Nephron progenitor cell (in vitro differentiated cells): ENCODE data around the gene IL17RC.
A peak's percentile ranks its signal among the peaks of the same experiment; 100 is the strongest.

Experiments
- DNase-seq: peaks from one replicate; pipeline ENCODE4 v3.0.0; 2021
- H3K27ac Mint-ChIP-seq: 2 replicates; pipeline ENCODE4 v1.8.0; 2021; ENCODE audit warnings: mild to moderate bottlenecking, moderate library complexity, mixed read lengths
- H3K27me3 Mint-ChIP-seq: 2 replicates; pipeline ENCODE4 v1.8.0; 2021; ENCODE audit warnings: mild to moderate bottlenecking, low read depth, mixed read lengths; ENCODE audit not compliant: poor library complexity
- H3K36me3 Mint-ChIP-seq: 2 replicates; pipeline ENCODE4 v1.8.0; 2021; ENCODE audit warnings: low read depth, mixed read lengths
- H3K4me1 Mint-ChIP-seq: 2 replicates; pipeline ENCODE4 v1.8.0; 2021; ENCODE audit warnings: mixed read lengths
- H3K4me3 Mint-ChIP-seq: 2 replicates; pipeline ENCODE4 v1.8.0; 2021; ENCODE audit warnings: mild to moderate bottlenecking, moderate library complexity, mixed read lengths
- H3K9me3 Mint-ChIP-seq: 2 replicates; pipeline ENCODE4 v1.8.0; 2021; ENCODE audit warnings: mild to moderate bottlenecking, moderate library complexity, mixed read lengths
- TF ChIP-seq, protein P1 (sequence below): fragments of 200-600 bp; sonication (generic); IDR thresholded peaks from 2 replicates; pipeline ENCODE4 v1.5.0; 2021; ENCODE audit warnings: antibody characterized with exemption

IL17RC gene

DNA sequence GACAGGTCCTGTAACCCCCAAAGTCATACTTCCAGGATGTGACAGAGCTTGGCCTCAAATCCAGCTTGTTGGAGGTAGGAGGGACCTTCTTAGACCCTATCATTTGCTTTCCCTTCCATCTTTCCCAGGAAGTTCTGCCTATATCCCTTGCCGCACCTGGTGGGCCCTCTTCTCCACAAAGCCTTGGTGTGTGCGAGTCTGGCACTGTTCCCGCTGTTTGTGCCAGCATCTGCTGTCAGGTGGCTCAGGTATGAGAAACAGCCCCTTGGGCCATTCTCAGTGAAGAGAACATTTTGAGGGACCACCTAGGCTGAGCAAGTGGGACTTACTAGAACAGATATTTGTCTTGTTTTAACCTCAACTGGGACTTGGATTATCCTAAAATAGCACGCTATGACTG, 13.0 kb upstream of the IL17RC start:
- TF ChIP-seq, protein P1, sequence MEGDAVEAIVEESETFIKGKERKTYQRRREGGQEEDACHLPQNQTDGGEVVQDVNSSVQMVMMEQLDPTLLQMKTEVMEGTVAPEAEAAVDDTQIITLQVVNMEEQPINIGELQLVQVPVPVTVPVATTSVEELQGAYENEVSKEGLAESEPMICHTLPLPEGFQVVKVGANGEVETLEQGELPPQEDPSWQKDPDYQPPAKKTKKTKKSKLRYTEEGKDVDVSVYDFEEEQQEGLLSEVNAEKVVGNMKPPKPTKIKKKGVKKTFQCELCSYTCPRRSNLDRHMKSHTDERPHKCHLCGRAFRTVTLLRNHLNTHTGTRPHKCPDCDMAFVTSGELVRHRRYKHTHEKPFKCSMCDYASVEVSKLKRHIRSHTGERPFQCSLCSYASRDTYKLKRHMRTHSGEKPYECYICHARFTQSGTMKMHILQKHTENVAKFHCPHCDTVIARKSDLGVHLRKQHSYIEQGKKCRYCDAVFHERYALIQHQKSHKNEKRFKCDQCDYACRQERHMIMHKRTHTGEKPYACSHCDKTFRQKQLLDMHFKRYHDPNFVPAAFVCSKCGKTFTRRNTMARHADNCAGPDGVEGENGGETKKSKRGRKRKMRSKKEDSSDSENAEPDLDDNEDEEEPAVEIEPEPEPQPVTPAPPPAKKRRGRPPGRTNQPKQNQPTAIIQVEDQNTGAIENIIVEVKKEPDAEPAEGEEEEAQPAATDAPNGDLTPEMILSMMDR: no peak
- Mint-ChIP-seq H3K4me3 (no peak overlapping the region), H3K27me3 (peaks cover 3% of the 10 kb centered on the region)

DNA sequence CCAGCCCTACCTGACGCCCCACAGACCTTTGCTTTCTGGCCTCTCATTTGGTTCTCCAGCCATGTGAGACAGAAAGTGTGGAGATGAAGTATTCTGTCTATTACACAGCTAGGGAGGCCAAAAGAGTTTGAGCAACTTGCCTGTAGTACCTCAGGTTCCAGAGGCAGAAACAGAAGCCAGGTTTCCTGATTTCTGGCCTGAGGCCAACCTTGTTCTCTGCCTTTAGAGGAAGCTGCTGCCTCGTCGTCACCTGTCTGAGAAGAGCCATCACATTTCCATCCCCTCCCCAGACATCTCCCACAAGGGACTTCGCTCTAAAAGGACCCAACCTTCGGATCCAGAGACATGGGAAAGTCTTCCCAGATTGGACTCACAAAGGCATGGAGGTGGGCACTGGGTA, 10.4 kb upstream of the IL17RC start:
- Mint-ChIP-seq H3K27me3 (no peaks in the 10 kb centered on the region), H3K36me3 (no peaks in the 10 kb centered on the region), H3K4me3 (no peak overlapping the region), H3K9me3 (no peaks in the 10 kb centered on the region), H3K4me1 (peaks cover 12% of the 10 kb centered on the region), H3K27ac (no peak overlapping the region)
- no peak for DNase-seq
- TF ChIP-seq, protein P1: no peak

More for the DNA sequence above, 13.0 kb upstream of the IL17RC start:
- Mint-ChIP-seq H3K4me1 (no peaks in the 10 kb centered on the region), H3K27ac (peak overlapping the region; percentile 36), H3K9me3 (no peaks in the 10 kb centered on the region), H3K36me3 (no peaks in the 10 kb centered on the region)
- DNase-seq: no peak

DNA sequence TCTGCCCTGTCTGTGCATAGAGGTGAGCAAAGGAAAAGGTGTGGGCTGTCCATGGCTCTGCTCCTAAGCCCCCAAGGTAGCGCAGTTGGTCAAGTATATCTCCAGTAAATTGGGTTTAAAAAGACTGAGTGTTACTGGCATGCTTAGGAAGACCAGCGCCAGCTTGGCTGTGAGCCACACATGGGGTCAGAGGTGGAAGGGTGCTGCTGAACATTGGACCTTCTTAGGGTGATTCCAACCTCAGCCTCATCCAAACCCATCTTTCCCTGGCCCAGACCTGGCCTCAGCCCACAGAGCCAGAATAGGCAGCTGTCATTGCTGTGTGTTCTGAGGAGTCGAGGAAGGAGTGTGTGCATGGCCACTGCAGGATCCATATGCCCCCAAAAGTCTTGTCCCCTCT, 8.6 kb upstream of the IL17RC start:
- H3K9me3 Mint-ChIP-seq: no peaks in the 10 kb centered on the region
- no peaks in the 10 kb centered on the region for H3K36me3 Mint-ChIP-seq
- H3K4me1 Mint-ChIP-seq: peaks cover 20% of the 10 kb centered on the region
- no peak for DNase-seq
- no peak overlapping the region for H3K27ac Mint-ChIP-seq
- H3K4me3 Mint-ChIP-seq: no peak overlapping the region
- TF ChIP-seq, protein P1: no peak
- no peaks in the 10 kb centered on the region for H3K27me3 Mint-ChIP-seq

DNA sequence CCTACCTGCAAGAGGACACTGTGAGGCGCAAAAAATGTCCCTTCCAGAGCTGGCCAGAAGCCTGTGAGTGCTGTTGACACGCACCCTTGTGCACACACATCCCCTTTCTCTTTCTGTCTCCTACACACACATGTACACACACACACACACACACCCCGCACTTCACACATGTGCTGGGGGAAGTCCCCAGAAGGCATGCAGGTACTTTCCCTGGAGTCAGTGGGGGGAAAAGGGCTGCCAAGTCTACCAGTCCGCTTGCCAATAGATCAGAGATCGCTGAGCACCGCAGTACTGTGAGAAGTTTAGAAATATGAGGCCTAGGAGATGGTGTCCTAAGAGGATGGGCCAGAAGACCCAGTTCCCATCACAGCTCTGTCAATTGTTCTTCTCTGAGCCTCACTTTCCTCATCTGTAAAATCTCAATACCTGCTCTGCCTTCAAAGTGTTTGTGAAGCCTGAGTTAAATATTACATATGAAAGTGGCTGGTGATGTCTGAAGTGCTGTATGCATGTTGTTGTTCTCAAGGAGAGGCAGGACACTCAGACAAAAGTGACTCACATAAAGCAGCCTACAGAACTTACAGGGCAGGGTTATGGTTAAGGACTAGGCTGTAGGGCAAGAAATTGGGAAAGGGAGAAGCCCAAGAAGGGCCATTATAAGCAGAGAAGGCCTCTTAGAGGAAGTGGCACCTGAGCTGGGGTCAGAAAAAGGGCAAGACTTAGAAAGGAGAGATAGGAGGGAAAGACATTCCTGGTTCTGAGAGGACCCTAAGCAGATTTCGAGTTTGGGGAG, 7.5 kb upstream of the IL17RC start:
- H3K4me3 Mint-ChIP-seq: no peak overlapping the region
- H3K4me1 Mint-ChIP-seq: peaks cover 20% of the 10 kb centered on the region
- H3K27me3 Mint-ChIP-seq: no peaks in the 10 kb centered on the region
- H3K36me3 Mint-ChIP-seq: no peaks in the 10 kb centered on the region
- TF ChIP-seq, protein P1: no peak
- no peak for DNase-seq
- no peaks in the 10 kb centered on the region for H3K9me3 Mint-ChIP-seq
- no peak overlapping the region for H3K27ac Mint-ChIP-seq

DNA sequence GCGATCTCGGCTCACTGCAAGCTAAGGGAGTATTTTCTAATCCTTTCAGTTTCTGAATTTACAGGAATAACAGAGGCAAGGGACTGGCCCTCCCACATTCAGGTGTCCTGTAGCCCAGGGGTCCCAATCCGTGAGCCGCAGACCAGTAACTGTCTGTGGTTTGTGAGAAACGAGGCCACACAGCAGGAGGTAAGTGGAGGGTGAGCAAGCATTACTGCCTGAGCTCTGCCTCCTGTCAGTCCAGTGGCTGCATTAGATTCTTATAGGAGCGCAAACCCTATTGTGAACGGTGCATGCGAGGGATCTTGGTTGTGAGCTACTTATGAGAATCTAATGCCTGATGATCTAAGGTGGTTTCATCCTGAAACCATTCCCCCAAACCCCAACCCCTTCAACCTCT, 5.0 kb upstream of the IL17RC start:
- no peaks in the 10 kb centered on the region for H3K27me3 Mint-ChIP-seq
- TF ChIP-seq, protein P1: no peak
- H3K36me3 Mint-ChIP-seq: no peaks in the 10 kb centered on the region
- DNase-seq: no peak
- no peaks in the 10 kb centered on the region for H3K9me3 Mint-ChIP-seq
- no peak overlapping the region for H3K27ac Mint-ChIP-seq
- no peak overlapping the region for H3K4me3 Mint-ChIP-seq
- peaks cover 33% of the 10 kb centered on the region for H3K4me1 Mint-ChIP-seq
